ENCODE results near the gene CCDC91. TPM values are rescaled to one million over a fixed set of nuclear protein-coding genes. Genes with fewer than 3 reads are reported as not detected.

The CCDC91 gene
- total RNA-seq, 2 experiments from 2014 or later, result 52.9 to 55.3 TPM

DNA sequence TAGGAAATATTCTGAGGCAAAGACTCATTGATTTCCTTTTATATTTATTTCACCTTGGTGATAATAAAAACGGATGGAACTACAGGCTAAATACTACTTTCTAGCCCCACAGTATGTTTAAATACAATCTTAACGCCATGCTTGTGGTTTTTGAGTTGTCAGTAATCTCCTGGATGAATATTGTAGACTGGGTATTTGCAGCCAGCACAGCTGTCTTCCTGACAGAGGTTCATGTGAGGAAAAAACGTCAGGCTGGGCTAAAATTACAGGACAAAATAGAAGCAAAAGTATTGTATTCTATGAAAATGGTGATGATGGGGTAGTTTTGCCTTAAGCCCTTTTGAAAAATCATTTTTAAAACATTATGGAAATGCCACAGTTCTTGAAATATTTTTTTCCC, 140.9 kb downstream of the CCDC91 start:
- H3K27ac Mint-ChIP-seq, result no peak overlapping the region
- ATAC-seq (ENCODE audit: poor library complexity), result no peak
- no peaks in the 10 kb centered on the region for H3K4me1 Mint-ChIP-seq (ENCODE audit: low read depth)
- Histone ChIP-seq H3K4me1 (ENCODE audit: insufficient read depth, low read length) (no peaks in the 10 kb centered on the region), H3K4me3 (ENCODE audit: low read length) (no peak overlapping the region), H3K9me3 (ENCODE audit: control insufficient read depth in 1 of 2, insufficient read depth in 1 of 2, low read length in 2 of 2) (no peaks in the 10 kb centered on the region), H3K27ac (ENCODE audit: low read depth in 1 of 2, low read length in 2 of 2) (no peak overlapping the region), H3K27me3 (ENCODE audit: control insufficient read depth in 1 of 2, insufficient read depth in 2 of 2, low read length in 2 of 2) (no peaks in the 10 kb centered on the region), H3K36me3 (ENCODE audit: insufficient read depth, low read length) (peaks cover 3% of the 10 kb centered on the region)
- peaks cover 69% of the 10 kb centered on the region for H3K36me3 Mint-ChIP-seq (ENCODE audit: low read depth)
- no peaks in the 10 kb centered on the region for H3K9me3 Mint-ChIP-seq
- intact Hi-C loops (cut with DNase I, micrococcal nuclease), result no loop called here
- DNase-seq, result no peak
- ChIA-PET CTCF (no interaction called here), POLR2A (no interaction called here)
- H3K27me3 Mint-ChIP-seq, result no peaks in the 10 kb centered on the region
- TF ChIP-seq, protein P1, sequence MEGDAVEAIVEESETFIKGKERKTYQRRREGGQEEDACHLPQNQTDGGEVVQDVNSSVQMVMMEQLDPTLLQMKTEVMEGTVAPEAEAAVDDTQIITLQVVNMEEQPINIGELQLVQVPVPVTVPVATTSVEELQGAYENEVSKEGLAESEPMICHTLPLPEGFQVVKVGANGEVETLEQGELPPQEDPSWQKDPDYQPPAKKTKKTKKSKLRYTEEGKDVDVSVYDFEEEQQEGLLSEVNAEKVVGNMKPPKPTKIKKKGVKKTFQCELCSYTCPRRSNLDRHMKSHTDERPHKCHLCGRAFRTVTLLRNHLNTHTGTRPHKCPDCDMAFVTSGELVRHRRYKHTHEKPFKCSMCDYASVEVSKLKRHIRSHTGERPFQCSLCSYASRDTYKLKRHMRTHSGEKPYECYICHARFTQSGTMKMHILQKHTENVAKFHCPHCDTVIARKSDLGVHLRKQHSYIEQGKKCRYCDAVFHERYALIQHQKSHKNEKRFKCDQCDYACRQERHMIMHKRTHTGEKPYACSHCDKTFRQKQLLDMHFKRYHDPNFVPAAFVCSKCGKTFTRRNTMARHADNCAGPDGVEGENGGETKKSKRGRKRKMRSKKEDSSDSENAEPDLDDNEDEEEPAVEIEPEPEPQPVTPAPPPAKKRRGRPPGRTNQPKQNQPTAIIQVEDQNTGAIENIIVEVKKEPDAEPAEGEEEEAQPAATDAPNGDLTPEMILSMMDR (IDR thresholded peaks at IDR 0.05), result no peak
- H3K4me3 Mint-ChIP-seq, result no peak overlapping the region

- Mint-ChIP-seq H3K4me1 (ENCODE audit: low read depth) (no peaks in the 10 kb centered on the region), H3K27ac (no peak overlapping the region), H3K36me3 (ENCODE audit: low read depth) (peaks cover 46% of the 10 kb centered on the region), H3K9me3 (no peaks in the 10 kb centered on the region), H3K27me3 (no peaks in the 10 kb centered on the region), H3K4me3 (no peak overlapping the region)
- no peak for DNase-seq
- intact Hi-C loops (cut with DNase I, micrococcal nuclease), result no loop called here
- TF ChIP-seq, protein P1 (IDR thresholded peaks at IDR 0.05), result no peak
- H3K27ac ChIP-seq (ENCODE audit: low read depth in 1 of 2, low read length in 2 of 2), result no peak overlapping the region
- no peaks in the 10 kb centered on the region for H3K4me1 ChIP-seq (ENCODE audit: insufficient read depth, low read length)
- ChIA-PET POLR2A (no interaction called here), CTCF (no interaction called here)
- H3K27me3 ChIP-seq (ENCODE audit: control insufficient read depth in 1 of 2, insufficient read depth in 2 of 2, low read length in 2 of 2), result no peaks in the 10 kb centered on the region
- no peak overlapping the region for H3K4me3 ChIP-seq (ENCODE audit: low read length)
- no peaks in the 10 kb centered on the region for H3K9me3 ChIP-seq (ENCODE audit: control insufficient read depth in 1 of 2, insufficient read depth in 1 of 2, low read length in 2 of 2)
- peaks cover 3% of the 10 kb centered on the region for H3K36me3 ChIP-seq (ENCODE audit: insufficient read depth, low read length)
- ATAC-seq (ENCODE audit: poor library complexity), result no peak
These were observed 150.2 kb downstream of the CCDC91 start for GRCh38 chr12:28340261-28341045.

DNA sequence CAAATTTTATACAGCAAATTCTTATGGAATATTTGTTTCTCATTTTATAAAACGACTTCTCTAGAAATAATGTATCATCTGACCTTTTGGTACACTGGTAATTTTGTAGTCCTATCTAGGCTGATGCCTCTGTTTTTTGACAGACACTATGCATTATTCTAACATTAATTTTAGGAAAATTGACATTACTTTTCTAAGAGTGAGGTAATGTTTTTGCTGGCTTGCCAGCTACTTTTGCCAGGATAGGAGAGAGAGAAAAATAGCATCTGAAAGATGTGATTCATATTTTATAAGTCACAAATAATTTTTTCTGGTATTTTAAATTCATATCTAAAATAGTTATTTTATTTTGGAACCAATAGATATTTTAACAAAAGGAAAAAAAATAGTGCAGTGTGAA, 153.5 kb downstream of the CCDC91 start:
- no peak for ATAC-seq (ENCODE audit: poor library complexity)
- intact Hi-C loops (cut with DNase I, micrococcal nuclease), result no loop called here
- H3K9me3 ChIP-seq (ENCODE audit: control insufficient read depth in 1 of 2, insufficient read depth in 1 of 2, low read length in 2 of 2), result no peaks in the 10 kb centered on the region
- DNase-seq, result no peak
- H3K4me3 ChIP-seq (ENCODE audit: low read length), result no peak overlapping the region
- H3K4me1 ChIP-seq (ENCODE audit: insufficient read depth, low read length), result no peaks in the 10 kb centered on the region
- CTCF ChIA-PET, result no interaction called here
- no peaks in the 10 kb centered on the region for H3K4me1 Mint-ChIP-seq (ENCODE audit: low read depth)
- H3K27me3 Mint-ChIP-seq, result no peaks in the 10 kb centered on the region
- no peak overlapping the region for H3K27ac ChIP-seq (ENCODE audit: low read depth in 1 of 2, low read length in 2 of 2)
- peaks cover 51% of the 10 kb centered on the region for H3K36me3 Mint-ChIP-seq (ENCODE audit: low read depth)
- peaks cover 5% of the 10 kb centered on the region for H3K36me3 ChIP-seq (ENCODE audit: insufficient read depth, low read length)
- H3K27ac Mint-ChIP-seq, result no peak overlapping the region
- no peak overlapping the region for H3K4me3 Mint-ChIP-seq
- no peaks in the 10 kb centered on the region for H3K9me3 Mint-ChIP-seq
- TF ChIP-seq, protein P1 (IDR thresholded peaks at IDR 0.05), result no peak
- POLR2A ChIA-PET, result no interaction called here
- no peaks in the 10 kb centered on the region for H3K27me3 ChIP-seq (ENCODE audit: control insufficient read depth in 1 of 2, insufficient read depth in 2 of 2, low read length in 2 of 2)
